GM18526 (cell line): Measurements from ENCODE around the gene NADSYN1.

Experiments
- POLR2A ChIP-seq: IDR thresholded peaks from 3 replicates; pipeline ENCODE4 v1.6.1; 2011; ENCODE audit not compliant: insufficient read length; ENCODE audit errors: extremely low read depth

Gene NADSYN1

GRCh38 chr11:71429701-71430100, 23.3 kb upstream of the NADSYN1 start:
- no peak for TF ChIP-seq POLR2A

DNA sequence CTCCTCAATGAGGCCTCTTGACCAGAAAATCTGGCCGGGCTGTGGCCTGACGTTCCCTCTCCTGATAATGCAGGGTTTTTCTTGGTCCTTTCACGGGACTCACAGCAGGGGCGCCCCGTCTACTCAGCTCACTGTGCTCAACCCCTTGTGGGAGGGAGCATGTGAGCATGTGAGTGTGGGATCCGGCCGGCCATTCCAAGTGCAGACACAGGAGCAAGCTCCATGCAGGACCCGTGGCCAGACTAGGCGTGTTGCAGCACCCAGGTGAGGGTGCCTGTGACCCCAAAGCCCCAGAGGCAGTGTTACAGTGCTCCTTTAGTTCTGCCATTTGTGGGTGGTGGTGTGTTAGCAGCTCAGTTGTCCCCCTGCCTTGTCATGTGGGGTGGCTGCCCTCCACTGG, 22.8 kb upstream of the NADSYN1 start:
- TF ChIP-seq POLR2A, result no peak

DNA sequence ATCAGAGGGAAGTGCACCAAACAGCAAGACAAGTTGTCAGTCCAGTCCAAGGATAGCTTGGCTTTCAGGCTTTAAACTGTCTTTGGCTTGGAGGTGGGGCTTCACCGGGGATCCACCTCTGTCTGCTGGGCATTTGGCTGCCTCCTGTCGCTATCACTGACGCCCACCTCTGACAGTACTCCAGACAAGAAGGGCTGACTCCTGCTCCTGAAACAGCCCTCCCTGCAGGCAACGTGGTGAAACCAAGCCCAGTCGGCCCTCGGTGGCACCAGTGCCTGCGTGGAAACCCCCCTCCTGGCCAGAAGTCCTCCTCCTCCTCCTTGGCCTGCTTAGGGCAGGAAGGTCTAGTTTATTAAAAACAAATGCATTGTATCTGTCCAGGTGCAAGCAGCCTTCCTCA, 21.7 kb upstream of the NADSYN1 start:
- no peak for TF ChIP-seq POLR2A

DNA sequence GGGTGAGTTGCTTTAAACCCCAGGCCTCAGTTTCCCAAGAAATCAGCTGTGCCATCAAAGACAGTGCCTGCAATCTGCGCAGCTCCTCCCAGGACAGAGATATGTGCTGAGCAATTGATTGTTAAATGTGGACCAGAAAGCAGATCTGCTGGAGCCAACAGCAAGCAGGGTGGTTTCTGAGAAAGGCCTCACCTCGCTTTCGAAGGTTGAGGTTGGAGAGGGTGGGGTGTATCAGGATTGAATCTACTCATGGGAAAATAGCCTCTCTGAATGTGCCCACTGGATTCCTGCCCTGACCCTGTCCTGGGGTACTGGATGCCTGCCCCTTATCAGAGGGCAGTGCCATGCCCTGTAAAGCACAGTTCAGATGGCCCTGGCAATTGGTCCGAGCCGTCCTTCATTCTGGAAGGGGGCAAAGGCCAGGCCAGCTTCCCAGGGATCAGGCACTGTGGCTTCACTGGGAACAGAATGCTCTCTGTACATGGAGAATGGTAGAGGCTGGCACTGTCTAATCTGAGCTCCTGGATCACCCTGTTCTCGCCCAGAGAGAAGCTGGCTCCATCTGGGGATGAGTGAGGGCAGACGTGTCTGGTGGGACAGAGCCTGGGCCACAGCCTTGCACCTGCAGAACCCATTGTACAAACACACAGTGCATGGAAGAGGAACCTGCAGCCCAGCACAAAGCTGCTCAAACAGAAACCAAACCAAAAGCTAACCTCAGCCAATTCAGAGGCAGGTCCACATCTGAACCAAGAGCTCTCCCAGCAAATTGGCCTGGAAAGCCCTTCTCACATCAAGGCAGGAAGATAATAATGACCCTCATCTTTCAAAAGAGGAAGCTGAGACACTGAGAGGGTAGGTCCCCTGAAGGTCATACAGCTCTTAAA, 20.0 kb upstream of the NADSYN1 start:
- TF ChIP-seq POLR2A, result no peak

DNA sequence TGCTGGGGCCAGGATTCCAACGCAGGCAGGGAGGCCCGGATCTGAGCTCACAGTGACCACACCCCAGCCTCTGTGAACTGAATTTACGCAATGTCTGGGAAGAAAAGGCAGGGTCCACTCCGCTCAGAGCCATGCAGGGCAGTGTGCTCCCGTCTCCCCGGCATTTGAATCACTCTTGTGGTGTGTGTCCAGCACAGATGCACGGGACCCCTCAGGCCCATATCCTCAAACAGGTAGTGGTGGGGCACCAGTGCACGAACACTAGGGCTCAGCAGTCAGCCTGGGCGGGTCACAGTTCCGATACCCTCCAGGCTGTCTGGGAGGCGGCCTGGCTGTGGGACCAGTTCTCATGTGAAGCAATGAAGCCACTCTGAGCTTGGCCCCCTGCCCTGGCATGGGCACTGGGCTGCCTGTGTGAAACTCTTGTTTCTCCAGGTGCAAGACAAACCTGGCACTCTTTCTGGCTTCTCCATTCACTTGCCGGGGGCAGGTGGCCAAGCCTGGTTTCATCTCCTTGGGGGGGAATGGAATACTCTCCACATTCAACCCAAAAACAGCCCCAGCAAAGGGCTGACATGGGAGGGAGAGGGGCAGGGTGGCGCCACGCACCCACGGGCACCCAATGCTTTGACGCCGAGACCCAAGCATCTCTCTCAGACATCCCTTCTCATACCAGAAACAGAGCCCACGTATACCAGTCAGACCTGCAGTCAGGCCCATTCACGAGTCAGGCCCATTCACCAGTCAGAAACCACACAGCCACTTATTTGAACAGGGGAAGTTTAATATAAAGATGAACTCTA, 19.2 kb upstream of the NADSYN1 start:
- no peak for TF ChIP-seq POLR2A

GRCh38 chr11:71434576-71435130, 18.4 kb upstream of the NADSYN1 start:
- no peak for TF ChIP-seq POLR2A

- no peak for TF ChIP-seq POLR2A
These were observed 17.6 kb upstream of the NADSYN1 start for GRCh38 chr11:71435278-71435951.

DNA sequence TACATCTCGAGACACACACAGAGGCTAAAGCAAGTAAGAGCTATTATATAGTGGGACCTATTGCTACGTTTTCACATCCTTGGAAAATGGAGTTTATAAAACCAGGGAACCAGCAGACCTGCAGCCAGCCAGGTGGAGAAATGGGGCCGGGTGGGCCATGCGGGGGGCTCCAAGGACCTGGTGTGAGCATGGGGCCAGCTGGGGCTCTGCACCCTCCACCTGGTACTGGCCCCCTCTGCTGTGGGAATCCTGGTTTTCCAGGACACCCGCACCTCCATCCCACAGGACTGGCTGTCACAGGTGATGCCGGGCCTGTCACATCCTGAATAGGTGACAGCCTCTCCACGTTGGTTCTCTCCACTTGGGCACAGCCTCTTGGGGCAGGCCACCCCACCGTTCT, 16.1 kb upstream of the NADSYN1 start:
- TF ChIP-seq POLR2A, result no peak

- no peak for TF ChIP-seq POLR2A
These were observed 15.6 kb upstream of the NADSYN1 start for GRCh38 chr11:71437399-71437798.

- no peak for TF ChIP-seq POLR2A
These were observed 15.1 kb upstream of the NADSYN1 start for GRCh38 chr11:71437879-71438278.

- TF ChIP-seq POLR2A, result no peak
These were observed 14.4 kb upstream of the NADSYN1 start for GRCh38 chr11:71438650-71439049.

DNA sequence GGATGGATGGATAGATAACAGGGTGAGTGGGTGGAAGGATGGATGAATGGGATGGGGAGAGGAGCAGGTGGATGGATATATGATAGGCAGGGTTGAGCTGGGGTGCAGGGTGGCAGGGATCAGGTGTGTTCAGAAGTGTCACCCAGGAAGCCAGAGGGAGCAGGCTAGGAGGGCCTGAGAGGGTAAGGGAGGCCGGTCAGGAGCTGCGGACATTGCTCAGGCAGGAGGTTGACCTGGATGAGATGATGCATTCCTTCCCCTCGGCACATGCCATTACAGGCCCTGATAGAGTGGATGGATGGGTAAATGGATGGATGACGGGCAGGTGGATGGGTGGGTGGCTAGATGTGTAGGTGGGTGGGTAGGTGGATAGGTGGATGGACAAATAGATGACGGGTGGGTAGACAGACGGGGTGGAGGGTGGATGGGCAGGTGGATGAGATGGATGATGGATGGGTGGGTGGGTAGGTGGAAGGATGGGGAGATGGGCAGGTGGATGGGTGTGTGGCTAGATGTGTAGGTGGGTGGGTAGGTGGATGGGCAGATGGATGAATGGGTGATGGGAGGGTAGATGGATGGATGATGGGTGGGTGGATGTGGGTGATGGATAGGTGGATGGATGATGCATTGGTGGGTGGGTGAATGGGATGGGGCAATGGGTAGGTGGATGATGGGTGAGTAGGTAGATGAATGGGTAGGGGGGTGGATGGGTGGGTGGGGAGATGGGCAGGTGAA, 12.8 kb upstream of the NADSYN1 start:
- no peak for TF ChIP-seq POLR2A

GRCh38 chr11:71441251-71441650, 11.8 kb upstream of the NADSYN1 start:
- no peak for TF ChIP-seq POLR2A

- TF ChIP-seq POLR2A, result no peak
These were observed 10.9 kb upstream of the NADSYN1 start for GRCh38 chr11:71442123-71442522.

DNA sequence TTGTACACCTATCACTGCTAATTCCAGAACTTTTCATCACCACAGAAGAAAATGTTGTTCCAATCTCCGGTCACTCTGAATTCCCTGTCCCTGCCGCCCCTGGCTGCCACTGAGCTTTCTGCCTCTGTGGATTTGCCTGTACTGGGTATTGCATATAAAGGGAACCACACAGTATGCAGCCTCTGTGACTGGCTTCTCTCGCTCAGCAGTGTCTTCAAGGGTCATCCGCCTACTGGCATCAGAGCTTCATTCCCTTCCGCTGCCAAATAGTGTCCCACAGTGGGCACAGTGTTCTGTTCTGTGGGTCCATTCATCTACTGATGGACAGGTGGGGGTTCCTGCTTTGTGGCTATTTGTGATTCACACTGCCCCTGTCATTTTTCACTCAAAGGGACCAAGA, 10.1 kb upstream of the NADSYN1 start:
- no peak for TF ChIP-seq POLR2A
